Measurements from ENCODE around the gene TMC7. TPM values are rescaled to one million over a fixed set of nuclear protein-coding genes. Genes with fewer than 3 reads are reported as not detected.
A peak's percentile ranks its signal among the peaks of the same experiment; 100 is the strongest.

TMC7 gene
- total RNA-seq, 1 experiment from 2014 or later = 4.3 TPM

DNA sequence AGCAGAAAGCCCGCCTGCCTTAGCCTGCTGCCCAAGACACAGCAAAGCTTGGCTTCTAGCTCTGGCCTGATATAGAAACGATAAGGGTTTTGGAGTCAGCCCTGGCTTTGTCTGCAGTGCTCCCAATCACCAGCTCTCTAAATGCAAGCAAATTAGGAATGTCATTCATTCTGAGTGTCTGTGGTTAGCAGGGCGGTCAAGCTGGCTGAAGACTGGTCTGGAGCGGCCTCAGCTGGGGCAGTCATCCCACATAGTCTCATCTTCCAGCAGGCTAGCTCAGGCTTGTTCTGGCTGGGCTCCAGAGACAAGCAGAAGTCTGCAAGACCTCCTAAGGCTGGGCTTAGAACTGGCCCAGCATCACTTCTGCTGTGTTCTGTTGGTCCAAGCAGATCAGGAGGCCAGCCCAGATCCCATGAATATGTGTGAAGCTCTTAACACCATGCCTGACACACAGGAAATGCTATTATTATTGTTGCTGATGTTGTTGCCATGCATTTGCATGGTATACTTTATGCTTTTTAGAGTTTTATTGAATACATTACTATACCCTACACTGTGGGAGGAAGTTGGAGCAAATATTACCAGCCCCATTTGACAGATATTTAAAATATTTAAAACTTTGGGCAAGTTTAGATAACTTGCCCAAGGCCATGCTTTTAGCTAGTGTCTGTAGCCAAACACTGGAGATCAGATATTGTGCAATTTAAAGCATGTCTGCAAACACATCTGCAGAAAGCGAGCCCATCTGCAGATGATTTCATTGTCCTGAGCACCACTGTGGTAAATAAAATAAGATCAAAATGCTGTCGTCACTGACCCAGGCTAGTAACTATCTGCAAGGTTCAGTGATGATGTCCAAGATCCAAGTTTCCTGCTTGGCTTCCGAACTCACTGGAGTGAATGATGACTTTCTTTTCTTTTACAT, 24.8 kb downstream of the TMC7 start:
- H3F3A ChIP-seq (ENCODE audit: insufficient read depth, low read depth) = peaks cover 10% of the 10 kb centered on the region

GRCh38 chr16:19011169-19011731, 27.5 kb downstream of the TMC7 start:
- Histone ChIP-seq H3K4me1 (replicated peaks; ENCODE audit: insufficient read depth) (no peaks in the 10 kb centered on the region; the same call in 1 of the 2 replicates), H3K36me3 (ENCODE audit: low read depth) (no peaks in the 10 kb centered on the region), H3K4me3 (no peak overlapping the region), H3F3A (ENCODE audit: insufficient read depth, low read depth) (peaks cover 10% of the 10 kb centered on the region), H3K27ac (no peak overlapping the region), H3K79me2 (ENCODE audit: low read depth) (no peaks in the 10 kb centered on the region), H3K9me3 (ENCODE audit: insufficient read depth, low read depth) (no peaks in the 10 kb centered on the region), H3K4me2 (no peak overlapping the region), H2AFZ (no peak overlapping the region), H4K20me1 (ENCODE audit: insufficient read depth) (no peaks in the 10 kb centered on the region), H3K9me2 (ENCODE audit: insufficient read depth) (no peaks in the 10 kb centered on the region), H3K27me3 (ENCODE audit: insufficient read depth, low read depth) (no peaks in the 10 kb centered on the region)
- BruUV-seq (replicated peaks) = no TSS peak
- TF ChIP-seq EZH2 (IDR thresholded peaks at IDR 0.05; ENCODE audit: low read depth) (no peak), CTCF (conservative IDR thresholded peaks at IDR 0.05) (no peak; the same call in 1 of the 2 replicates)
- POLR2A ChIA-PET (ENCODE audit: unreplicated experiment) = no interaction called here
- no peak for DNase-seq
- intact Hi-C loops (cut with micrococcal nuclease; ENCODE audit: unreplicated experiment) = no loop called here
- CTCF ChIA-PET = interaction anchor here (1.0 kb wide), 1 partner anchor 28 kb away, joined by 3 read pairs; the partner anchor contains the start of gene TMC7

More for the DNA sequence above, 24.8 kb downstream of the TMC7 start:
- Histone ChIP-seq H3K27me3 (ENCODE audit: insufficient read depth, low read depth) (no peaks in the 10 kb centered on the region), H2AFZ (no peak overlapping the region), H3K36me3 (ENCODE audit: low read depth) (no peaks in the 10 kb centered on the region), H4K20me1 (ENCODE audit: insufficient read depth) (no peaks in the 10 kb centered on the region), H3K4me3 (no peak overlapping the region), H3K9me3 (ENCODE audit: insufficient read depth, low read depth) (no peaks in the 10 kb centered on the region), H3K9me2 (ENCODE audit: insufficient read depth) (no peaks in the 10 kb centered on the region), H3K79me2 (ENCODE audit: low read depth) (no peaks in the 10 kb centered on the region), H3K27ac (no peak overlapping the region), H3K4me1 (replicated peaks; ENCODE audit: insufficient read depth) (peaks cover 11% of the 10 kb centered on the region), H3K4me2 (no peak overlapping the region)
- no peak for TF ChIP-seq CTCF (conservative IDR thresholded peaks at IDR 0.05)
- TF ChIP-seq EZH2 (IDR thresholded peaks at IDR 0.05; ENCODE audit: low read depth) = no peak
- ChIA-PET CTCF (interaction anchor here (0.9 to 2.1 kb wide), 4 partner anchors 10 to 207 kb away, joined by 3 to 19 read pairs (median 10); partner anchors contain the start of genes ARL6IP1, COQ7 and TMC7), POLR2A (ENCODE audit: unreplicated experiment) (interaction anchor here (0.5 to 1.3 kb wide), 6 partner anchors 10 to 218 kb away, joined by 3 to 19 read pairs (median 5); partner anchors contain the start of genes ARL6IP1, COQ7 and RPS15A)
- no TSS peak for BruUV-seq (replicated peaks)
- DNase-seq = peak; percentile 58 to 80
- intact Hi-C loops (cut with micrococcal nuclease; ENCODE audit: unreplicated experiment) = loop anchor here (1.0 to 2.0 kb wide), 3 partner anchors 10 to 58 kb away; partner anchors contain the start of genes COQ7 and TMC7

- no peaks in the 10 kb centered on the region for H3F3A ChIP-seq (ENCODE audit: insufficient read depth, low read depth)
- TF ChIP-seq EZH2 (IDR thresholded peaks at IDR 0.05; ENCODE audit: low read depth) = no peak
- no peak for TF ChIP-seq CTCF (conservative IDR thresholded peaks at IDR 0.05)
- ChIA-PET CTCF (no interaction called here), POLR2A (ENCODE audit: unreplicated experiment) (no interaction called here)
- H3K9me2 ChIP-seq (ENCODE audit: insufficient read depth) = no peaks in the 10 kb centered on the region
- no TSS peak for BruUV-seq (replicated peaks)
- DNase-seq = no peak
- H3K36me3 ChIP-seq (ENCODE audit: low read depth) = no peaks in the 10 kb centered on the region
- intact Hi-C loops (cut with micrococcal nuclease; ENCODE audit: unreplicated experiment) = no loop called here
- no peak overlapping the region for H3K27ac ChIP-seq
- no peak overlapping the region for H2AFZ ChIP-seq
- H4K20me1 ChIP-seq (ENCODE audit: insufficient read depth) = no peaks in the 10 kb centered on the region
- H3K9me3 ChIP-seq (ENCODE audit: insufficient read depth, low read depth) = no peaks in the 10 kb centered on the region
- H3K4me1 ChIP-seq (replicated peaks; ENCODE audit: insufficient read depth) = no peaks in the 10 kb centered on the region
- no peak overlapping the region for H3K4me2 ChIP-seq
- no peaks in the 10 kb centered on the region for H3K79me2 ChIP-seq (ENCODE audit: low read depth)
- H3K4me3 ChIP-seq = no peak overlapping the region
- no peaks in the 10 kb centered on the region for H3K27me3 ChIP-seq (ENCODE audit: insufficient read depth, low read depth)
These were observed 30.7 kb downstream of the TMC7 start for GRCh38 chr16:19014461-19014860.

Data from PC-9 (cell line).